ENCODE data around the gene NUSAP1.
"Not testable (repeated sequence)": the region's sequence is repeated elsewhere in the genome, so short reads cannot be mapped to it uniquely, and the experiment has no call there.

The NUSAP1 gene

DNA sequence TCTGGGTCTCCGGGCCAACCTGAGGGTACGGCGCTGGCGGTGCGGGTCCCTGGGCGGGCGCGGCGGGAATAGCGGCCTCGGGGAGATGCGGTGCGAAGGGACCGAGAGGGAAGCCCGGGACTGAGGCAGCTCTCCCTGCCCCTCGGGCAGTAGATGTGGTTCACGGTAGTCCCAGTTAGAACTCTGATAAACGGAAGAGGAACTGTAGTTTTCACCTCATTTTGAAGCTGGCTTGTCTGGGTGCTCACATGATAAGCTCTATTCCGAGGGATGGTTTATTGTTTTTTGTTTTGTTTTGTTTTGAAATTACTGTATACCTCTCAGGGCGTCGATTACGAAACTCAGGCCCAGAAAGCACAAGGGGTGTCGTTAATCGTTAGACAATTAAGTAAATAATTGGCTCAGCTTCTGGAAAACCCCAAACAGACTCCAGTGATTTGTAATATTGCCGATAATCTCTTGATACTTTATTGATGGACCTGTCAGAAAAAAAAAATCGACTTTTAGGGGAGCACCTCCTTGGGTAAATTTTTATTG, 413 bp downstream of the NUSAP1 start:
- in situ Hi-C loops (cut with MboI; ENCODE audit: low sequenced_read_pairs) = no loop called here

DNA sequence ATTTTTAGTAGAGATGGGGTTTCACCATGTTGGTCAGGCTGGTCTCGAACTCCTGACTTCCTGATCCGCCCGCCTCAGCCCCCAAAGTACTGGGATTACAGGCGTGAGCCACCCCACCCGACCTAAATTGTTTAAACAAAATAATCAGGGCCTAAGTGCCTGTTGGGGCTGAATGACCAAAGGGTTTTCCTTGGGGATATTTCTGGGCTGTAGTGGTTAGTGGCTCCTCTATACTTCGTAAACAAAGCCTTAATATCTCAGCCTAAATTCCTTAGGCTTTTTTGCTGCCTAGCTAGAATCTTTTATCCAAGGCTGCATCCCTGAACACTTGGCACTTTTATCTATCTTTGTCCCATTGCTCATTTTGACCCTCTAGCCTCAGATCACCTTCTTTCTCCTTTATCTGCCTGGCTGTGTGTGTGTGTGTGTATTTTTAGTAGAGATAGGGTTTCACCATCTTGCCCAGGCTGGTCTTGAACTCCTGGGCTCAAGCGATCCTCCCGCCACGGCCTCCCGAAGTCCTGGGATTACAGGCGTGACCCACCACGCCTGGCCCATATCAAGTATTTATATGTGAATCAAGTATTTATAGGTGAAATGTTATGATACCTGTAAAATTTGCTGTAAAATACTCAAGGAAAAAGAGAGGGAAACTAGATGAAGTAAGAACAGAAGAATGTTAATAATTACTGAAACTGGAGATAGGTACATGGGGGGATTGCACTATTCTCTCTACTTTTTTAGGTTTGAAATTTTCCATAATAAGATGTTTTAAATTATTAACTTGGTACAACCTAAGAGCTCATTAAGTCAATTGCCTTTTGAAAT, 1.8 kb downstream of the NUSAP1 start:
- in situ Hi-C loops (cut with MboI; ENCODE audit: low sequenced_read_pairs) = no loop called here

GRCh38 chr15:41336549-41336948, 3.9 kb downstream of the NUSAP1 start:
- in situ Hi-C loops (cut with MboI; ENCODE audit: low sequenced_read_pairs) = no loop called here

DNA sequence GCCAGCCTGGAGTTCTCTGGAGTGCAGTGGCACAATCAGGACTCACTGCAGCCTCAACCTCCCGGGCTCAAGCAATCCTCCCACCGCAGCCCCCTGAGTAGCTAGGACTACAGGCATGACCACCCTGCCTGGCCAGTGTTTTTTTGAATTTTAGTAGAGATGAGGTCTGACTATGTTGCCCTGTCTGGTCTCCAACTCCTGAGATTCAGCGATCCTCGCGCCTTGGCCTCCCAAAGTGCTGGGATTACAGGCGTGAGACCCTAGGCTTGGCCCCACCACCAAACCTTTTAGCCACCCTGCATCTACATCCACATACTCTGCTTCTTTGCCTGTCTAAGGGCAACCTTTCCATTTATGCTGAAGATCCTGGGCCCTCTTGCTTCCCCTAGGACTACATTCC, 4.4 kb downstream of the NUSAP1 start:
- in situ Hi-C loops (cut with MboI; ENCODE audit: low sequenced_read_pairs) = no loop called here

DNA sequence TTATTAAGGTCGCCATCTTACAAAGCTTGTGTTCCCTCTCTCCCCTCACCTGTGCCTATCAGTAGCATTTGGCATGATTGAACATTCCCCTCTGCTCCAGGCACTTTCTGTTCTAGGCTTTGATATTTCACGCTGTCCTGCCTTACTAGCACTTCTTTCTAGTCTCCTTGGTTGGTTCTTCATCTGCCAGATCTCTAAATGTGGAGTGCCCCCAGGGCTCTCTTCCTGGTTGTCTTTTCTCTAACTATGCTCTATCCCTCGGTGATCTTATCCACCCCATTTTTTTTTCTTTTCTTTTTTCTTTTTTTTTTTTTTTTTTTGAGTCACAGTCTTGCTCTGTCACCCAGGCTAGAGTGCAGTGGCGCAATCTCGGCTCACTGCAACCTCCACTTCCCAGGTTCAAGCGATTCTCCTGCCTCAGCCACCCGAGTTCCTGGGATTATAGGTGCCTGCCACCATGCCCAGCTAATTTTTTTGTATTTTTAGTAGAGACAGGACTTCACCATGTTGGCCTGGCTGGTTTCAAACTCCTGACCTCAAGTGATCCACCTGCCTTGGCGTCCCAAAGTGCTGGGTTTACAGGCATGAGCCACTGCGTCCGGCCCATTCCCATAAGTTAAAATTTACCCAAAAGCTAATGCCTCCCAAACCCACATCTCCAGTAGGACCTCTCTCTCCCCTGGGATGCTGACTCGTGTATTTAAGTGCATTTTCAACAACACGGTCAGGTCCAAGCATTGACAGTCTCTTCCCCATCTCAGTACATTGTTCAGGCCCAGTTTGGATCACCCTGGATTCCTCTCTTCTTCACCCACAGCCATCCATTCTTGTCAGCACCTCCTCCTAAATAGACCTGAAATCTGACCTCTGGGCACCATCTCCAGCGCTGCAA, 5.2 kb downstream of the NUSAP1 start:
- in situ Hi-C loops (cut with MboI; ENCODE audit: low sequenced_read_pairs) = no loop called here

GRCh38 chr15:41340189-41340695, 7.6 kb downstream of the NUSAP1 start:
- in situ Hi-C loops (cut with MboI; ENCODE audit: low sequenced_read_pairs) = no loop called here

GRCh38 chr15:41341519-41341918, 8.8 kb downstream of the NUSAP1 start:
- in situ Hi-C loops (cut with MboI; ENCODE audit: low sequenced_read_pairs) = no loop called here

GRCh38 chr15:41347236-41347635, 14.6 kb downstream of the NUSAP1 start:
- in situ Hi-C loops (cut with MboI; ENCODE audit: low sequenced_read_pairs) = no loop called here

- in situ Hi-C loops (cut with MboI; ENCODE audit: low sequenced_read_pairs) = no loop called here
Measured at GRCh38 chr15:41350057-41350717, 17.5 kb downstream of the NUSAP1 start.

GRCh38 chr15:41354371-41354770, 21.7 kb downstream of the NUSAP1 start:
- in situ Hi-C loops (cut with MboI; ENCODE audit: low sequenced_read_pairs) = no loop called here

GRCh38 chr15:41367418-41367817, 34.7 kb downstream of the NUSAP1 start:
- in situ Hi-C loops (cut with MboI; ENCODE audit: low sequenced_read_pairs) = no loop called here

- in situ Hi-C loops (cut with MboI; ENCODE audit: low sequenced_read_pairs) = no loop called here
Measured at GRCh38 chr15:41377978-41378377, 45.3 kb downstream of the NUSAP1 start.

DNA sequence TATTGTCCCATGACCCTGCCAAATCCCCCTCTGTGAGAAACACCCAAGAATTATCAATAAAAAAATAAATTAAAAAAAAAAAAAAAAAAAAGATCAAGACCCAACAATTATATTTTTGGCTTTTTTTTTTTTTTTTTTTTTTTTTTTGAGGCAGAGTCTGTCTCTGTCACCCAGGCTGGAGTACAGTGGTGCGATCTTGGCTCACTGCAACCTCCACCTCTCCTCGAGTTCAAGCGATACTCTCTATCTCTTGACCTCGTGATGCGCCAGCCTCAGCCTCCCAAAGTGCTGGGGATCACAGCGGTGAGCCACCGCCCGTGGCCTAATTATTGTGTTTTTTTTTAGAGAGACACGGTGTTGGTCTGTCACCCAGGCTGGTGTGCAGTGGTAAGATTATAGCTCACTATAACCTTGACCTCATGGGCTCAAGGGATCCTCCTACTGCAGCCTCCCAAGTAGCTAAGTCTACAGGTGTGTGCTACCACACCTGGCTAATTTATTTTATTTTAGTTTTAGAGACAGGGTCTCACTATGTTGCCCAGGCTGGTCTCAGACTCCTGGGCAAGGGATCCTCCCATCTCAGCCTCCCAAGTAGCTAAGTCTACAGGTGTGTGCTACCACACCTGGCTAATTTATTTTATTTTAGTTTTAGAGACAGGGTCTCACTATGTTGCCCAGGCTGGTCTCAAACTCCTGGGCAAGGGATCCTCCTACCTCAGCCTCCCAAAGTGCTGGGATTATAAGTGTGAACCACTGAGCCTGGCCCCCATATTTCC, 51.5 kb downstream of the NUSAP1 start:
- in situ Hi-C loops (cut with MboI; ENCODE audit: low sequenced_read_pairs) = not testable (repeated sequence)

GRCh38 chr15:41387646-41388045, 55.0 kb downstream of the NUSAP1 start:
- in situ Hi-C loops (cut with MboI; ENCODE audit: low sequenced_read_pairs) = no loop called here

- in situ Hi-C loops (cut with MboI; ENCODE audit: low sequenced_read_pairs) = no loop called here
Measured at GRCh38 chr15:41392659-41393058, 60.0 kb downstream of the NUSAP1 start.

- in situ Hi-C loops (cut with MboI; ENCODE audit: low sequenced_read_pairs) = no loop called here
Measured at GRCh38 chr15:41394924-41395323, 62.2 kb downstream of the NUSAP1 start.

DNA sequence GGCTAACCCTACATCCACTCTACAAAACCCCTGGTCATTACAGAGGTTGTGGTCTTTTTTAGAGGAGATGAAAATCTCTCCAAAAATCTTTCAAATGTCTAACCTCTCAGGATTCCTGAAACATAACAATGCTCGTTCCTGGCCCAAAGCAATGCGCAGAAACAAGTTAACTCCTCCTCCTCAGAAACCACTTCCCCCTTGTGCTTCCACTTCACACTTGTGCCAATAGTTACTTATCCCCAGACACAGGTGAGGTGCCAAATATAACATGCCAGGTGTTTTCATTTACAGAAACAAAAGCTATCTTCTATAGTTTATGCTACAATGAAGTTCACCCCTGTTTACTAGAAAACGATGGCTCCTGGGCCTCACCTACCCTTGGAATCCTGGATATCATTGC, 63.4 kb downstream of the NUSAP1 start:
- in situ Hi-C loops (cut with MboI; ENCODE audit: low sequenced_read_pairs) = no loop called here

DNA sequence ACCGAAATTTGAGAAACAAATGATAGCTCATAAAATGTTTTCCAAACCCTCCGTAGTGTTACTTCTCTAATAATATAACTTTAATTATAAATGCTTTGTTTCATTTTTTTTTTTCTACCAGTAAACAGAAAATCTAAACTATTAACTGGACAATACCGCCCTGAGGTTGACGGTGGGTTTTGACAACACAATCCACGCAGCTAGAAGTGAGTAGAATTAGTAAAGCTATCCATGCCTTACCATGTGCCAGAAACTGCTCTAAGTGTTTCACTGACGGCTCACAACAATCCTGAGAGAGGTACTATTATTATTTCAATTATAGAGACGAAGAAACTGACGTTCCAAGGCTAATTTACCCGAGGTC, 69.2 kb downstream of the NUSAP1 start:
- in situ Hi-C loops (cut with MboI; ENCODE audit: low sequenced_read_pairs) = no loop called here

DNA sequence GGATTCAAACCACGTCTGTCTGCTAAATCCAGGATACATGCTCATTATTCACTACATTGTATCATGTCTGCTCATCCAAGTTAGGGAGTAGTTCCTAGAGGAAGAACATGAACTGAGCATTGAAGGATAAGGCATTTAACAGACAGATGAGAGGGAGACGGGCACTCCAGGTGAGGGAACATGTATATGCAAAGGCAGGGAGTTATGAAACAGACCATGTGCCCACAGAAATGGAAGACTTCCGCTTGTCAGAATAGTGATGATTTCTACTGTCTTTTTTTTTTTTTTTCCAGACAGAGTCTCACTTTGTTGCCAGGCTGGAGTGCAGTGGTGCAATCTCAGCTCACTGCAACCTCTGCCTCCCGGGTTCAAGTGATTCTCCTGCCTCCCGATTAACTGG, 74.7 kb downstream of the NUSAP1 start:
- in situ Hi-C loops (cut with MboI; ENCODE audit: low sequenced_read_pairs) = no loop called here

- in situ Hi-C loops (cut with MboI; ENCODE audit: low sequenced_read_pairs) = no loop called here
Measured at GRCh38 chr15:41408234-41408641, 75.6 kb downstream of the NUSAP1 start.

All from HL-60/S4 treated with retinoic acid at 250 ng/mL for 4 days and 3 days (cell line).